Parathyroid adenoma (tissue), 2 donors: ENCODE measurements around the gene AUTS2.

ENCODE experiments used
- H2AFZ ChIP-seq: fragments of 300-600 bp; sonication (generic); one replicate; pipeline ENCODE4 v1.7.0; 2017; ENCODE audit warnings: antibody characterized with exemption, mild to moderate bottlenecking
- H3K27ac ChIP-seq: fragments of 300-600 bp; sonication (generic); one replicate; pipeline ENCODE4 v1.7.0; 2017
- H3K27me3 ChIP-seq: fragments of 300-600 bp; sonication (generic); one replicate; pipeline ENCODE4 v1.7.0; 2017; ENCODE audit warnings: low read length; ENCODE audit not compliant: control insufficient read depth, insufficient read depth
- H3K36me3 ChIP-seq: fragments of 300-600 bp; sonication (generic); one replicate; pipeline ENCODE4 v1.7.0; 2017; ENCODE audit warnings: low read length; ENCODE audit not compliant: control insufficient read depth, insufficient read depth
- H3K4me1 ChIP-seq: fragments of 300-600 bp; sonication (generic); one replicate; pipeline ENCODE4 v1.7.0; 2017; ENCODE audit warnings: control low read depth
- H3K4me2 ChIP-seq: fragments of 300-600 bp; sonication (generic); one replicate; pipeline ENCODE4 v1.7.0; 2017; ENCODE audit warnings: low read length
- H3K4me3 ChIP-seq: fragments of 300-600 bp; sonication (generic); one replicate; pipeline ENCODE4 v1.7.0; 2017; ENCODE audit warnings: low read depth, low read length
- H3K79me2 ChIP-seq: fragments of 300-600 bp; sonication (generic); one replicate; pipeline ENCODE4 v1.7.0; 2017; ENCODE audit warnings: control low read depth
- H3K9ac ChIP-seq: fragments of 300-600 bp; sonication (generic); one replicate; pipeline ENCODE4 v1.7.0; 2017; ENCODE audit warnings: mild to moderate bottlenecking
- H3K9me3 ChIP-seq: fragments of 300-600 bp; sonication (generic); one replicate; pipeline ENCODE4 v1.7.0; 2017; ENCODE audit warnings: low read length; ENCODE audit not compliant: control insufficient read depth
- CTCF ChIP-seq: fragments of 300-600 bp; sonication (generic); IDR thresholded peaks from one replicate; pipeline ENCODE4 v1.7.0; 2017; ENCODE audit warnings: antibody characterized with exemption, mild to moderate bottlenecking
- donor health status: primary hyperparathyroidism.

The AUTS2 gene

GRCh38 chr7:70446448-70447143 lies 848.3 kb downstream of the AUTS2 start:
- TF ChIP-seq CTCF: no peak
- no peak overlapping the region for H3K4me2 ChIP-seq
- no peak overlapping the region for H3K9ac ChIP-seq
- H3K27ac ChIP-seq: no peak overlapping the region
- H3K4me3 ChIP-seq: no peak overlapping the region
- no peaks in the 10 kb centered on the region for H3K9me3 ChIP-seq
- no peaks in the 10 kb centered on the region for H3K79me2 ChIP-seq
- H2AFZ ChIP-seq: no peak overlapping the region
- no peaks in the 10 kb centered on the region for H3K4me1 ChIP-seq
- no peaks in the 10 kb centered on the region for H3K36me3 ChIP-seq
- H3K27me3 ChIP-seq: no peaks in the 10 kb centered on the region

DNA sequence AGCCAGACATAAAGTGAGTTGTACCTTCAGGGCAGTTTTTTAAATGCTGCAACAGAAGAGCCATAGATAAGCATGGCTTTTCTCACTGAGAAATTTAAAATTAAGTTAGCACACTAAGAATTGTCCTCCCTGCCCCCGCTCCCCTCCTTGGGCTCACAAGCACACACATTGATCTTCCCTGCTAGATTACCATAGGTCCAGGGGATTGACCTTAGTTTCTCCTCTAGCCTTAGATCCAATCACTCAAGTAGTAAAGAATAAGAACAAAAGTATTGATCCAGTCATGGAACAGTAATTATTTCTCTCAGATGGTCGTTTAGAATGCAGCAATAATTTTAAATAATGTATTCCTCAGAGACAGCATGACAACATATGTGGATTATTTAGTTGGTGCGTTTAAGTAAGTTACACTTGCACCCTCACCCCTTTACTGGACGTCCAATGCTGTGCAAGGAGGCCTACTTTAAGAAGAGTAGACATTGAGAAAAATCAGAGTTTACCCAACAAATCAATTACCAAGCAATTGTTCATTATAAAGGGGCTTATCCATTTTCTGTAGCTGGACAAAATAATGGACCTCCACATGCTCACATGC lies 850.1 kb downstream of the AUTS2 start:
- no peak overlapping the region for H3K4me3 ChIP-seq
- TF ChIP-seq CTCF: no peak

DNA sequence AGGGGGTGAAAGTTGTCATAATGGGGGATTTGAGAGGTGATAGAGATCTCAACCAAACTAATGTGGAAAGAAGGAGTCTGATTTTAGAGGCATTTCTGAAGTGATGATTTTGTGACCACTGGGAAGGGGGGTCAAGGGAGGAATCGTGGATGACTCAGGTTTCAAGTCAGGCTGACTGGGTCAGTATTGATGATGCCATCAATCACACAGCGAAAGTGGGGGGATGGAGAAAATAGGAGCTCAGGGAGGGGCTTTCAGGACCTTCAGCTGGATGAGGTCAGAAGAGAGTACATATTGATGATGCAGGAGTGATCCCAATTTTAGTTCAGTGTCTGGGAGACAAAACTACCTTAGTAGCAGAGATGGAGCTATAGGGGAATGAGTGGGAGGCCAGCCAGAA lies 852.5 kb downstream of the AUTS2 start:
- no peaks in the 10 kb centered on the region for H3K79me2 ChIP-seq
- H3K9ac ChIP-seq: no peak overlapping the region
- no peak for TF ChIP-seq CTCF
- no peak overlapping the region for H3K4me3 ChIP-seq
- H3K4me1 ChIP-seq: no peaks in the 10 kb centered on the region
- H3K4me2 ChIP-seq: no peak overlapping the region
- no peaks in the 10 kb centered on the region for H3K9me3 ChIP-seq
- no peaks in the 10 kb centered on the region for H3K27me3 ChIP-seq
- no peaks in the 10 kb centered on the region for H3K36me3 ChIP-seq
- no peak overlapping the region for H3K27ac ChIP-seq
- H2AFZ ChIP-seq: no peak overlapping the region

More for the DNA sequence above, 850.1 kb downstream of the AUTS2 start:
- Histone ChIP-seq H3K36me3 (no peaks in the 10 kb centered on the region), H3K79me2 (no peaks in the 10 kb centered on the region), H3K4me2 (no peak overlapping the region), H3K27me3 (no peaks in the 10 kb centered on the region), H3K9ac (no peak overlapping the region), H2AFZ (no peak overlapping the region), H3K27ac (no peak overlapping the region), H3K4me1 (no peaks in the 10 kb centered on the region), H3K9me3 (no peaks in the 10 kb centered on the region)

DNA sequence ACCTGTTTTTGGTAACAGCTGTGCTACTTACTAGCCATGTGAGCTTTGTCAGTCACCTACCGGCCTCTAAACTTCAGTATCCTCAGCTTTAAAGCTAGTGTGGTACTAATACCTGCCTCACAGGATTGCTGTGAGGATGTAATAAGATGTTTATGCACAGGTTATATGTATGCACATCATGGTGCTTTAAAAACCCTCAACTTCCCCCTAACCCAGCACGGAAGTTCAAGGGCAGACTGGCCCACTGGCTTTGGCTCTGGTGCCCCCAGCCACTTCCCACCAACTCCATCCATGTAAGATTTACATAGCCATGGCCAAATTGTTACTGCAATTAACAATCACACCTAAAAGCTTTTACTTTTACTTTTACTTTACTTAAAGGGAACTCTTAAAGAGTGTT lies 857.6 kb downstream of the AUTS2 start:
- H3K9ac ChIP-seq: no peak overlapping the region
- no peak overlapping the region for H3K27ac ChIP-seq
- no peaks in the 10 kb centered on the region for H3K27me3 ChIP-seq
- no peak overlapping the region for H3K4me3 ChIP-seq
- H3K79me2 ChIP-seq: no peaks in the 10 kb centered on the region
- no peaks in the 10 kb centered on the region for H3K4me1 ChIP-seq
- H2AFZ ChIP-seq: no peak overlapping the region
- H3K36me3 ChIP-seq: no peaks in the 10 kb centered on the region
- TF ChIP-seq CTCF: no peak
- no peaks in the 10 kb centered on the region for H3K9me3 ChIP-seq
- no peak overlapping the region for H3K4me2 ChIP-seq

DNA sequence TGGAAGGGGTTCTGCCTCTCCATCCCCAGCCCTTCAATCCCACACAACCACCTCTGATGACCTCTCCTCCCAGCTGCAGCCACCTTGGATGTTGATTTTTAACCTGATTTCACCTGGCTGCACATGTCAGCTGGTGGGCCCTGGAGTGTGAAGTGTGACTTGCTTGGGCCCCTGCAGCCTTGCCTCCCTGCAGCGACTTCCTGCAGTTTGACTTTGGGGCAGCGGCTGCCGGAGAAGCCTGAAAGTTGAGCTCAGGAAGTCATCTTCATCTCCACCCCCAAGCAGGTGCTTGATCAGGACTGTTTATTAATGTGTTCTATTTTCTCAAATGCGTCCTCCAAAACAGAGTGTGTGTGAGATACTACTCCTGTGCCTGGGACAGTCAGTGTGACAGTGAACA lies 858.4 kb downstream of the AUTS2 start:
- Histone ChIP-seq H3K36me3 (no peaks in the 10 kb centered on the region), H3K9ac (no peak overlapping the region), H3K9me3 (no peaks in the 10 kb centered on the region), H3K4me3 (no peak overlapping the region), H3K27ac (no peak overlapping the region), H3K27me3 (no peaks in the 10 kb centered on the region), H2AFZ (no peak overlapping the region), H3K79me2 (no peaks in the 10 kb centered on the region), H3K4me2 (no peak overlapping the region), H3K4me1 (no peaks in the 10 kb centered on the region)
- TF ChIP-seq CTCF: no peak
